Dermis blood vessel endothelial cell (primary cell): ENCODE results near the gene TMCO6. TPM values are rescaled to one million over a fixed set of nuclear protein-coding genes. Genes with fewer than 3 reads are reported as not detected.
"Not testable (repeated sequence)": the region's sequence is repeated elsewhere in the genome, so short reads cannot be mapped to it uniquely, and the experiment has no call there.

Source experiments
- DNase-seq: peaks from one replicate; pipeline ENCODE4 v3.0.0; 2010
- total RNA-seq: library from RNA; depleted of rRNA; stranded (reverse); fragments of >200 nt; gene quantifications from 2 replicates; pipeline ENCODE4 v1.2.3, GENCODE V29; 2014

The TMCO6 gene
- total RNA-seq, 1 donor from 2014 or later, result 50.2 TPM

DNA sequence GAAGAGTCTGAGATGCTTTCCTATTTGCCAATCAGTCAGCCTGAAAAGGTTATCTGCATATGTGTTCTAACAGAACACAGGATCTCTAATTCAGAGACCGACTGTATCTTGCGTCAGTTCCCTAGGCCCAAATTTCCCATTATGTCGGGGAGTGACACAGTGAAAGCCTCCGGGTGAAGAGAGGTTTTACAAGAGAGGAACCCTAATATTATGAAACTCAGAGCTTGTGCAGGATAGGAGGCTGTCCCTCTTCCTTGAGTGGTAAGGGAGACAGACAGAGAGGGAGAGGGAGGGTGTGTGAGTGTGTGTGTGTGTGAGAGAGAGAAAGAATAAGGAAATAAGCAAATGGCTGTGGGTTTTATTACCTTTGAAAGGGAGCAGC lies 8.2 kb upstream of the TMCO6 start:
- no peak for DNase-seq

DNA sequence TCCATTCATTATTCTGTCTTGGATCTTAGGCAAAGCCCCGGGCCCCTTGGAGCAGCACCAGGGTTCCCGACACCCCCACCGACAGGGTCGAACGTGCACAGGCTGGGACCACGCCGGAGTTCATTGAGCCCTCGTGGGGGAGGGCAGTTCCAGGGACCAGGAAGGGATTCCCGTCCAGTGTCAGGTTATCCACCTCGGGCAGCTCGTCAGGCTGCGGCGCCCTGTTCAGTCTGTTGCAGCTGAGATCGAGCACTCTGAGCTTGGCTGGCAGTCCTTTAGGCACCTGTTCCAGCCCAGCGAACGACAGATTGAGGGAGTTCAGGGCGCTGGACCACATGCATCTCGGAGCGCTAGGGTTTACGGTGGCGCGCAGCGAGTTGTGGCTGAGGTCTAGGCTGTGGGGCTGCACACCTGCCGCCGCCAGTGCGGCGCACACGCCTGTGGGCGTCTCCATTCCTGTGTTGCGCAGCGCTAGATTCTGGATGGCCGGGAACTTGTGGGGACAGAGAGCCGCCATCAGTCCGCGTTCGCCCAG lies 7.4 kb upstream of the TMCO6 start:
- no peak for DNase-seq

- DNase-seq, result peak; percentile 61
These were observed 6.8 kb upstream of the TMCO6 start for GRCh38 chr5:140632366-140633020.

DNA sequence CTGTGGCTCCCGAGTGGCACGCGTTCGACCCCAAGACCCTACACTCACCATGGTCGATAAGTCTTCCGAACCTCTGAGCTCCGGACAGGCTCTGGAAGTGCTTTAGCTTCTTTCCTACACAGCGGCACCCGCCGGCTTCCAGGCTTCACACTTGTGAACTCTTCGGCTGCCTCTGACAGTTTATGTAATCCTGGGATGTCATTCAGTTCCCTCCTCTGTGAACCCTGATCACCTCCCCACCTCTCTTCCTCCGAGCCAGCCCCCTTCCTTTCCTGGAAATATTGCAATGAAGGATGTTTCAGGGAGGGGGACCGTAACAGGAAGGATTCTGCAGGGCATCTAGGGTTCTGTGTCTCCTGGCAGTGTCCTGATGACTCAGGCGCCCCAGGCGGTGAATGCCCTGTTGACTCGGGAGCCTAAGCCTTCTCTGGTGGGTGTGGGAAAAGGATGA lies 6.2 kb upstream of the TMCO6 start, which contains the start of gene CD14:
TSS of gene CD14 (minus strand) at position 155 of the 451 bp plus-strand sequence. CDS start at position 51, 104 bp downstream.
- DNase-seq, result no peak

GRCh38 chr5:140633501-140633900 lies 5.8 kb upstream of the TMCO6 start:
- DNase-seq, result no peak

DNA sequence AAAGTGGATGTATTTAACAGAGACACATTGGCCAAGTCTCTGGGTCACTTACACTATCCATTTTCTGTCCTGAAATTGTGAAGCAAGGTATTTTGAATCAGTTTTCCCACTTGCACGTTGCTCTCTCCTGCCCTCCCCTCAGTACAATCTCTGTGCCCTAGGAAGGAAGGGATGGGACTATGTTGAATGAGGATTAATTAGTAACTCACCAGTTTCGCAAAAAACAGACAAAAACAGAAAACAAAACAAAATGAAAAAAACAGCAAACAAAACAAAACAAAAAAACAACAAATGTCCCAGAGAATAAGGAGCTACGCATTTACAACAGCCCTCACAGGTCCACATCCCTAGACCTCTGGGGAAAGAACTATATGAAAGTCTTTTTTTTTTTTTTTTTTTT lies 5.1 kb upstream of the TMCO6 start:
- DNase-seq, result no peak

DNA sequence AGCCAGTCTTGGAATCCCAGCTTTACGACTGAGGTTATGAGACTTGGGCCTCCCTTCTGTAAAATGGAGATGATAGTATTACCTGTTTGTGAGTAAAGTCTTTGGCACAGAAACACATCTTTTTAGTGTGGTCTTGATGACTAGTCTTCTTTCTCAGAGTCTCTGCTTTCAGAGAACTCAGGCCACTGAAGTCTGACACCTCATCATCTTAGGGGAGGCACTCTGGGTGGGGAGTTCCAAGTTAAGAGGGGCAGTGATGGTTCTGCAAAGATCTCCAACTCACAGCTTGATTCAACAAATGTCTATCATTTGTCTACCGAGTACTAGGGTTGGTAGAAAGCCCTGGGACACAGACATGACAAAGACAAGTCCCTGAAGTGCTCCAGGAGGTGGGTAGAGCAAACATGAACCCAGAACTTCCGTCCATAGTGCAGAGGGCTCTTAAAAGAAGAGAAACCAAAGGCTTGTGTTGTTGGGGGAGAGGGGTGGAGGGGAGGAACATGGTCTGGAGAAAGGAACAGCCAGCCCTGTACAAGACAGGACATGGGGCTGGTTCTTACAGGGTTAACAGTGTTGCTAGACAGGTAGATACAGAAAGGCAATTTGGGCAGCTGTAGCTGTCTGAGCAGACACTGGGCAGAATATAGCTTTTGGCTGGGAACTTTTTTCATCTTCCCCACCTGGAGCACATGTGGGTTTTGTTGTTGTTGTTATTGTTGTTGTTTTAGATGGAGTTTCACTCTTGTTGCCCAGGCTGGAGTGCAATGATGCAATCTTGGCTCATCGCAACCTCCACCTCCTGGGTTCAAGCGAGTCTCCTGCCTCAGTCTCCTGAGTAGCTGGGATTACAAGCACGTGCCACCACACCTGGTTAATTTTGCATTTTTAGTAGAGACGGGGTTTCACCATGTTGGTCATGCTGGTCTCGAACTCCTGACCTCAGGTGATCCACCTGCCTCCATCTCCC lies 3.7 kb upstream of the TMCO6 start:
- DNase-seq, result no peak

DNA sequence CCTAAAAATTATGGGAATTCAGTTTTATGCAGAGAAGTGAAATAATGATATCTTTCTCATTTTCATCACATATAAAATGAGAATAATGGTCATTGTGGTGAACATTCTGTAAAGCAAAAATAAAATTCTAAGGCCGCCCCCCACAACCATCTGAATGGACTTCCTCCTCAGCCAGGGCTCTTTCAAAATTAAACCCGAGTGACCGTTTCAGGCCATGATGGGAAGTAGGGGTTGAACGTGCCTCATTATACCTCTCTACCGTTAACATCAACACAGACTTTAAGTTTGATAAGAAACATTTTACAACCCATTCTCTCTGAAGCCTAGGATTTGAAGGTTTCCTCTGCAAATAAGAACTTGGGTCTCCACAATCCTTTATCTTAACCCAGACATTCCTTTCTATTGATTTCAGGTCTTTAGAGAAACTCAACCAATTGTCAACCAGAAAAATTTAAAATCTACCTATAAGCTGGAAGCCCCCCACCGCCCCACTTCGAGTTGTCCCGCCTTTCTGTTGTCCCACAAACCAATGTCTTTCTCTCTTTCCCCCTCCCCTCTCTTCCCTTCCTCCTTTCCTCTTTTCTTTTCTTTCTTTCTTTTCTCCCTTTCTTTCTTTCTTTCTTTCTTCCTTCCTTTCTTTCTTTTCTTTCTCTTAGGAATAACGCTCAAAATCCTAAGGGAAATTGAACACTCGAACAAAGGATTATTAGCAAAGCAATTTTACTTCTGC lies 1.7 kb upstream of the TMCO6 start:
- no peak for DNase-seq

DNA sequence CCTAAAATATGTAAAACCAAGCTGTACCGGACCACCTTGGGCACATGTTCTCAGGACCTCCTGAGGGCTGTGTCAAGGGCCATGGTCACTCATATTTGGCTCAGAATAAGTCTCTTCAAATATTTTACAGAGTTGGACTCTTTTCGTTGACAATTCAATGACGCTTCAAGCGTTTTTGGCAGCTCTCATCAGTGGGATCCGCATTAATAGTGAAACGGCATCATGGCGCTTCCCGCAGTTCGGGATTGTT lies 428 bp upstream of the TMCO6 start:
- not testable (repeated sequence) for DNase-seq

DNA sequence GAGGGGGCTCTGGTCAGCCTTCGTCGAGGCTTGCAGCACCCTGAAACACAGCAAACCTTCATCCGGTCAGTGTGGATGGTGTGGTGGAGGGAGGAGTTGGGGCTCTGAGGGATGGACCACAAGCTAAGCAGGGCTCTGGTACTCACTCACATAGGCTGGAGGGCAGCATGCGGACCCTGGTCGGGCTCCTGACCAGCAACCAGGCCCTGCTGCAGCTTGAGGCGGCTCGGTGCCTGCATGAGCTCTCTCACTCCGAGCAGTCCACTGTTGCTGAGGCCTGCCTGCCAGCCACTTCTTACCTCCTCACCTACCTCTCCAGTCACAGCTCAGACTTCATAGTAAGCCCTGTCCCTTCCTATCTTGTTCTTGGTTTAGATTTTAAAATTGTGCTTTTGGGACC lies 2.5 kb downstream of the TMCO6 start:
- no peak for DNase-seq

- DNase-seq, result no peak
These were observed 3.5 kb downstream of the TMCO6 start for GRCh38 chr5:140642718-140643117.

DNA sequence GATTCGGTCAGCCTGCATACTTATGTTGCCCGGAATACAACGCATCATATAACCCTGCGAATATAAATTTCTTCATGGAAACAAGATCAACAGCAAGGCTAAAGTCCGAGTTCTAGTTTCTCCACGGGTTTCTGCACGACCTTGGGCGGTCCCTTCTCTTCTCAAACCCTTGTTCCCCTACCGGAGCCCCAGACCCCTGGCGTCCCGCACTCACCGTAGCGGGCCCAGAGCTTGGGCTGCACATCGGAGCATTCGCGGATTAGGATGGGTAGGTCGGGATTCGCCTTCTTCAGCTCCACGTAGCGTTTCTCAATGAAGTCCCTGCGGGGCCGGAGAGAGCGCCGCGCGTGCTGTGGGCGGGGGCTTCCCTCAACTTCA lies 7.8 kb downstream of the TMCO6 start:
- peak; percentile 23 for DNase-seq

DNA sequence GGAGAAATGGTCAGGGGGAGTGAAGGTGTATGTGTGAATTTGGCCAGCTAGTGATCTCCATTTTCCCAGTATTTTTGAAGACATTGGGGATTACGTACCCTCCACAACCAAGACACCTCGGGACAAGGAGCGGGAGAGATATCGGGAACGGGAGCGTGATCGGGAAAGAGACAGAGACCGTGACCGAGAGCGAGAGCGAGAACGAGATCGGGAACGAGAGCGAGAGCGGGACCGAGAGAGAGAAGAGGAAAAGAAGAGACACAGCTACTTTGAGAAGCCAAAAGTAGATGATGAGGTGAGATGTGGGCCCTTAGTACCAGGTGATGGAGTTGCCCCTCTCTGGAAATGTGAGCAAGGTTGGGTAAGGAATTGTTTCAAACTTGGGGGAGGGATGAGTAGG lies 19.6 kb downstream of the TMCO6 start:
- DNase-seq, result no peak

- DNase-seq, result not testable (repeated sequence)
These were observed 21.1 kb downstream of the TMCO6 start for GRCh38 chr5:140660371-140660770.

GRCh38 chr5:140664030-140664358 lies 24.7 kb downstream of the TMCO6 start:
- DNase-seq, result no peak

DNA sequence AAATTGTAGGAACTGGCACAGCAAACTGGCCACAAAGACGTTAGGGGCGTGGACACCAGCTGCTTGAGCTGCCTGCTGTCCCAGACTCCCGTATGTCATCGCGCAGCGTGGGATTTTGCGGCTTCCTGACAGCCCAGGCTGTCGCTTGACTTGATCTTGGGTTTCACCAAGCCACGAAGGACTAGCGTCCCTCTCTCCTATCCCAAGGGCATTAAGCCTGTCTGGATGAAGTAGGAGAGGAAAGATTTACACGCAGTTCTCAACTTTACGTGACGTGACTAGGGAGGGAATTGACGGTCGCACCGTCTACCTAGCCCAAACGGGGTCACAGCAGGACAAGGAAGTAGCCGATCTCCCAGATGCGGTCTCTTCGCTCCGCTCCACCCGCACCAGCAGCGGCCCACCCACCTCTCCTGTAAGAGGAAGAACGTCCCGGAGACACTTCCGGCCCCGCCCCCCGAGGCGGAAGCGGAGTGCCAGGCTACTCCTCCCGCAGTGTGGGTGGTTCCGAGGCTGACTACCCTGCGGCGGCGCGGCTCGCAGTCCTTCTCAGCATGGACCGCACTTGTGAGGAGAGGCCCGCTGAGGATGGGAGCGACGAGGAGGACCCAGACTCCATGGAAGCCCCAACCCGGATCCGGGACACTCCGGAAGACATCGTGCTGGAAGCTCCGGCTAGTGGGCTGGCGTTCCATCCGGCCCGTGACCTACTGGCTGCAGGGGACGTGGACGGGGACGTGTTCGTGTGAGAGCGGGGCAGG lies 25.3 kb downstream of the TMCO6 start, which contains the start of gene WDR55:
TSS of gene WDR55 (plus strand) at position 546 of the 761 bp plus-strand sequence. CDS start at position 555, 9 bp downstream.
- peak; percentile 89 for DNase-seq

DNA sequence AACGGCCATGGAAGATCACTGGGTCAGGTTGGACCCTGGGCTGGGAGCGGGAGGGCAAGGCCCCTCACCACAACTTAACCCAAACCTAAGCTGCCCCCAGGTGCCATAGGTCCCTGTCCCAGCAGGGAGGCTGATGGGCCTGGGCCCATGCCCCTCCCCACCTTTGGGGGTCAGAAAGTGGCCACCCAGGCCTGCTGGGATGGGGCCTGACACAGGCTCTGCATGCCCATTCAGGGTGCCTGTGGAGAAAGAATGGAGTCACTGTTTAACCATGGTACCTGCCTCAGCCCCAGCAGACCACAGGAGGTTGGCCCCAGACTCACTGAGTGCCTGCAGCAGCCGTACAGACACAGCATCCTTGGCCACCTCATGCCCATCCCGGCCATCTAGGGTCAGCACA lies 31.8 kb downstream of the TMCO6 start:
- DNase-seq, result not testable (repeated sequence)

DNA sequence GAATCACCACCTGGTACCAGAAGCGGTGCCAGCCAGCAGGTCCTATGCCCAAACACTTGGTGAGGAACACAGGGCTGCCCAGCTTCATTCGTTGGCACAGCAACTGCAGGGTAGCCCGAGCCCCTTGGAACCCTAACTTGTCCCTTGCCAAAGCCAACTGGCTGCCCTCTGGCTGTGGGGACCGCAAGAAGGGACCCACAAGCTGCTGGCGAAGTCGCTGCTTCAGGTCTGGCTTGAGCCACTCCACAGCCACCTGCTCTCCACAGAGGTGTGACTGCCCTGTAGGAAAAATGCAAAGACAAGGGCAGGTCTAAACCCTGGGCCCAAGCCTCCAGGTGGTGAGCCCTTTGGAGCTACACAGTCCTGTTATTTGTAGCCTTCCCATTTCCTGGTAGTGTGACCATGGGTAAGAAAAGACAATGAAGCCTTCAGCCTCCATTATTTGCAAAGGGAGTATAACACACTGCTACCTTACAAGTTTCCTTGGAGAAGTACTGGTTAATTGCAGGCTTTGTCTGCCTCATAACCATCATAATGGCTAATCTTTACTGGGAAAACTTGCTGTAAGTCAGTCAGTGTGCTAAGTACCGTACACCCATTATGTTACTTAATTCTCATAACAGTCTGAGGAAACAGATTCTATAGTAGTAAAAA lies 32.3 kb downstream of the TMCO6 start:
- no peak for DNase-seq

GRCh38 chr5:140672455-140673186 lies 33.4 kb downstream of the TMCO6 start:
- peak; percentile 36 for DNase-seq

GRCh38 chr5:140673187-140673976 lies 34.1 kb downstream of the TMCO6 start, which contains the start of gene DND1:
Gene DND1 (minus strand): TSS chr5:140673576. CDS start chr5:140673542, 34 bp downstream.
- no peak for DNase-seq
